Measurements from ENCODE around the gene IL6R. TPM values are rescaled to one million over a fixed set of nuclear protein-coding genes. Genes with fewer than 3 reads are reported as not detected.
"Not testable (repeated sequence)": the region's sequence is repeated elsewhere in the genome, so short reads cannot be mapped to it uniquely, and the experiment has no call there.

The IL6R gene
- total RNA-seq, 1 experiment from 2014 or later = 4.9 TPM

DNA sequence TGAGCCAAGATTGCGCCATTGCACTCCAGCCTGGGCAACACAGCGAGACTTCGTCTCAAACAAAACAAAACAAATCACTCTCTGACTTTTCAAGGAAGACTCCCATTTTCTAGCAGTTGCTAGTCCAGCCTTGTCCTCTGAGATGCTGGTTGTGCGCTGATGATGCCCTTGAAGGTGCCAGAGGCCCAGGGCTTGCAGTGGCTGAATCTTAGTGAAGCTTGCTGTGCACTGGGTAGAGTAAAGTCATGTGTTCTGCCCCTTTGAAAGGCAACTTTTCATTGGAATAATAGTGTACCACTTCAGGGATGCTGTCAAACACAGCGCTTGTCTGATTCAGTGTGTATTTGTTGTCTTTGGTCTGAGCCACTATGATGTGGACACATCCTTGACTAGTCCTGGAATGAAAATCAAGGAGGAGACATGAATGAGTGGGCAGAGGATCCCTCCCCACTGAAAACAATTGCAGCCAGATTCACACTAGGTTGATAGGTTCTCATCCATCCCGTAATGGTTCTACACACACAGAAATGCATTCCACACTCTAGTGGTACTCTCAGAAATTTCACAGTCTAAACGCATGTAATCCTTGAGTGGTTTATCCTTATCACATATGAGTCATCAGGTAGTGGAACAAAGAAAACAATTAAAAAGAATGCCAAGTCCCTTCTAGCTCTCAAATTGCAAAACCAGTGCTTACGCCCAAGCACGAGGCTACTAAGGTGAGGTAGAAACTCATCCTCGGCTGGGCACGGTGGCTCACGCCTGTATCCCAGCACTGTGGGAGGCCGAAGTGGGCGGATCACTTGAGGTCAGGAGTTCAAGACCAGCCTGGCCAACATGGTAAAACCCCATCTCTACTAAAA, 79.0 kb downstream of the IL6R start:
- TF ChIP-seq, protein P1, sequence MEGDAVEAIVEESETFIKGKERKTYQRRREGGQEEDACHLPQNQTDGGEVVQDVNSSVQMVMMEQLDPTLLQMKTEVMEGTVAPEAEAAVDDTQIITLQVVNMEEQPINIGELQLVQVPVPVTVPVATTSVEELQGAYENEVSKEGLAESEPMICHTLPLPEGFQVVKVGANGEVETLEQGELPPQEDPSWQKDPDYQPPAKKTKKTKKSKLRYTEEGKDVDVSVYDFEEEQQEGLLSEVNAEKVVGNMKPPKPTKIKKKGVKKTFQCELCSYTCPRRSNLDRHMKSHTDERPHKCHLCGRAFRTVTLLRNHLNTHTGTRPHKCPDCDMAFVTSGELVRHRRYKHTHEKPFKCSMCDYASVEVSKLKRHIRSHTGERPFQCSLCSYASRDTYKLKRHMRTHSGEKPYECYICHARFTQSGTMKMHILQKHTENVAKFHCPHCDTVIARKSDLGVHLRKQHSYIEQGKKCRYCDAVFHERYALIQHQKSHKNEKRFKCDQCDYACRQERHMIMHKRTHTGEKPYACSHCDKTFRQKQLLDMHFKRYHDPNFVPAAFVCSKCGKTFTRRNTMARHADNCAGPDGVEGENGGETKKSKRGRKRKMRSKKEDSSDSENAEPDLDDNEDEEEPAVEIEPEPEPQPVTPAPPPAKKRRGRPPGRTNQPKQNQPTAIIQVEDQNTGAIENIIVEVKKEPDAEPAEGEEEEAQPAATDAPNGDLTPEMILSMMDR (IDR thresholded peaks at IDR 0.05; ENCODE audit: insufficient read depth in 1 of 2, low read depth in 1 of 2, low read length in 1 of 2, severe bottlenecking in 1 of 2, unreplicated experiment in 1 of 2) = no peak
- POLR2A ChIA-PET = no interaction called here
- Histone ChIP-seq H3K4me1 (no peaks in the 10 kb centered on the region), H3K36me3 (ENCODE audit: control insufficient read depth, insufficient read depth, low read length) (no peaks in the 10 kb centered on the region), H3K9me3 (no peaks in the 10 kb centered on the region), H3K27me3 (replicated peaks; ENCODE audit: control insufficient read depth, insufficient read depth, low read length) (no peaks in the 10 kb centered on the region; the same call in 1 of the 2 replicates), H3K4me3 (ENCODE audit: low read depth, low read length) (no peak overlapping the region)
- Mint-ChIP-seq H3K4me3 (ENCODE audit: unreplicated experiment) (no peak overlapping the region), H3K36me3 (ENCODE audit: insufficient read depth, unreplicated experiment) (no peaks in the 10 kb centered on the region), H3K27ac (ENCODE audit: unreplicated experiment) (no peak overlapping the region), H3K9me3 (ENCODE audit: unreplicated experiment) (no peaks in the 10 kb centered on the region), H3K27me3 (ENCODE audit: insufficient read depth, unreplicated experiment) (peaks cover 5% of the 10 kb centered on the region), H3K4me1 (ENCODE audit: low read depth, unreplicated experiment) (no peaks in the 10 kb centered on the region)
- intact Hi-C loops (cut with micrococcal nuclease; ENCODE audit: unreplicated experiment) = loop anchor here (1.0 to 10.0 kb wide), 3 partner anchors 62 to 391 kb away; partner anchors contain the start of gene KCNN3
- CTCF ChIA-PET = interaction anchor here (0.6 kb wide), 1 partner anchor 178 kb away, joined by 3 read pairs; no protein-coding TSS in a partner anchor
- peak in 1 of 2 experiments; percentile 14 for DNase-seq
- BruUV-seq (replicated peaks) = no TSS peak

DNA sequence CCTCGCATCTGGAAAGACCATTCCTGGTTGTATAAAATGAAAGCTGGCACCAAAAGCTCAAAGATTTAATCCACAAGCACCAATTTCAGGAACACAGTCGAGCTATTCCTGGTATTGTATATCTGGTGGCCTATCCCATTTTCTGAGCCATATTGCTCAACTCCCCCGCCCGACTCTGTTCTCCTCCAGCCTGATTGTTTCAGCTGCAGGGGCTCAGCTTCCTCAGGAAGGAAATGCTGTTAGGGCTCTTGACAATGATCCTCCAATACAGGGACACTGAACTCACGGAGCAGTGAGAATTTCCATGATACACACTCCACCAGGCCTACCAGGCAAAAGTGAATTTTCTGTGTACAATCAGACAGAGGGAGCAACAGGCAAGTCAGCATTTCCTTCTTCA, 80.0 kb downstream of the IL6R start:
- TF ChIP-seq, protein P1 (IDR thresholded peaks at IDR 0.05; ENCODE audit: insufficient read depth in 1 of 2, low read depth in 1 of 2, low read length in 1 of 2, severe bottlenecking in 1 of 2, unreplicated experiment in 1 of 2) = no peak
- intact Hi-C loops (cut with micrococcal nuclease; ENCODE audit: unreplicated experiment) = loop anchor here (10.0 kb wide), 2 partner anchors 260 to 390 kb away; partner anchors contain the start of gene KCNN3

DNA sequence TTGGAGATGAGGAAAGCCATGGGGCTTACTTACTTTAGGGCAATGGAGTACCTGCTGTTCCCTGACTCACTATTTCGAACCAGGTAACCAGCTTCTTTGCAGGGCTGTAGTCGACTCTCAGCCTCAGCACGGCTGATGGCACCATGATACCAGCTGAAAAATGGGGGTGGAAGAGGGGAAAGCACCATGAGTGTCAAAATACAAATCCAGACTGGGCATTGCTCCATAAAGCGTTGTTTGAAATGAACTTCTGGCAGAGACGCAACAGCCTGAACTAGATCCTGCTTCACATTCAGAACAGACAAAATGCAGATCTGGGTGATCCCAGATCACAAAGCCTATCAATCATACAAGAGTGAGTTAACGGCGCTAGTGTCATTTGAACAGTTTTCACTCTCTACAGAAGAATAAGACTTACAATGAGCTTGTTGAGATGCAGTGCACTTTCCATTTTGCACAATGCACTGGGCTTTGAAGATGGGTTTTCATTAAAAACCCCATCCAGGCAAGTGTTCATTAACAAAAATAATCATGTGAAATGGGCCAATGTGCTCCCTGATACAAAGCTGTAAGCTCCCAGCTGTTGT, 80.9 kb downstream of the IL6R start:
- BruUV-seq (replicated peaks) = no TSS peak
- H3K4me1 Mint-ChIP-seq (ENCODE audit: low read depth, unreplicated experiment) = no peaks in the 10 kb centered on the region
- TF ChIP-seq, protein P1 (IDR thresholded peaks at IDR 0.05; ENCODE audit: insufficient read depth in 1 of 2, low read depth in 1 of 2, low read length in 1 of 2, severe bottlenecking in 1 of 2, unreplicated experiment in 1 of 2) = no peak
- peaks cover 8% of the 10 kb centered on the region for H3K27me3 Mint-ChIP-seq (ENCODE audit: insufficient read depth, unreplicated experiment)
- no peaks in the 10 kb centered on the region for H3K4me1 ChIP-seq
- no peaks in the 10 kb centered on the region for H3K36me3 Mint-ChIP-seq (ENCODE audit: insufficient read depth, unreplicated experiment)
- ChIA-PET CTCF (no interaction called here), POLR2A (no interaction called here)
- no peak overlapping the region for H3K4me3 Mint-ChIP-seq (ENCODE audit: unreplicated experiment)
- no peak for DNase-seq
- intact Hi-C loops (cut with micrococcal nuclease; ENCODE audit: unreplicated experiment) = loop anchor here (10.0 kb wide), 2 partner anchors 259 to 389 kb away; partner anchors contain the start of gene KCNN3
- no peaks in the 10 kb centered on the region for H3K9me3 ChIP-seq
- no peak overlapping the region for H3K27ac Mint-ChIP-seq (ENCODE audit: unreplicated experiment)
- H3K27me3 ChIP-seq (replicated peaks; ENCODE audit: control insufficient read depth, insufficient read depth, low read length) = no peaks in the 10 kb centered on the region; the same call in 1 of the 2 replicates
- H3K36me3 ChIP-seq (ENCODE audit: control insufficient read depth, insufficient read depth, low read length) = no peaks in the 10 kb centered on the region
- no peaks in the 10 kb centered on the region for H3K9me3 Mint-ChIP-seq (ENCODE audit: unreplicated experiment)
- no peak overlapping the region for H3K4me3 ChIP-seq (ENCODE audit: low read depth, low read length)

More for the DNA sequence above, 80.0 kb downstream of the IL6R start:
- H3K4me1 ChIP-seq = no peaks in the 10 kb centered on the region
- no peak overlapping the region for H3K4me3 ChIP-seq (ENCODE audit: low read depth, low read length)
- no peaks in the 10 kb centered on the region for H3K9me3 ChIP-seq
- Mint-ChIP-seq H3K4me3 (ENCODE audit: unreplicated experiment) (no peak overlapping the region), H3K9me3 (ENCODE audit: unreplicated experiment) (no peaks in the 10 kb centered on the region), H3K27ac (ENCODE audit: unreplicated experiment) (no peak overlapping the region), H3K27me3 (ENCODE audit: insufficient read depth, unreplicated experiment) (peaks cover 5% of the 10 kb centered on the region), H3K36me3 (ENCODE audit: insufficient read depth, unreplicated experiment) (no peaks in the 10 kb centered on the region), H3K4me1 (ENCODE audit: low read depth, unreplicated experiment) (no peaks in the 10 kb centered on the region)
- POLR2A ChIA-PET = no interaction called here
- DNase-seq = no peak
- no peaks in the 10 kb centered on the region; the same call in 1 of the 2 replicates for H3K27me3 ChIP-seq (replicated peaks; ENCODE audit: control insufficient read depth, insufficient read depth, low read length)
- H3K36me3 ChIP-seq (ENCODE audit: control insufficient read depth, insufficient read depth, low read length) = no peaks in the 10 kb centered on the region
- BruUV-seq (replicated peaks) = no TSS peak
- CTCF ChIA-PET = interaction anchor here (0.6 kb wide), 1 partner anchor 177 kb away, joined by 3 read pairs; no protein-coding TSS in a partner anchor

DNA sequence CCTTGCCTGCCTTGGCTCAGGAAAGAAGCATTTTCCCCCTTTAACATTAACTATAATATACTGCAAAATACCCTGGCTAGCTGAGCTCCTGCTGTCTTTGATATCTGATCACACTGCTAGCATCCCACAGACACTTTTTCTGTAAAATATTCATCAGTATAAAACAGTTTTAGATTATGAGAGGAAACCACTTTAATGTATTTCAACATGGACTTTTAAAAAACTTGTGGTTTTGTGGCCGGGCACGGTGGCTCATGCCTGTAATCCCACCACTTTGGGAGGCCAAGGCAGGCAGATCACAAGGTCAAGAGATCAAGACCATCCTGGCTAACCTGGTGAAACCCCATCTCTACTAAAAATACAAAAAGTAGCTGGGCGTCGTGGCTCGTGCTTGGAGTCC, 81.6 kb downstream of the IL6R start:
- BruUV-seq (replicated peaks); H3K4me3 Mint-ChIP-seq (ENCODE audit: unreplicated experiment); H3K27me3 ChIP-seq (replicated peaks; ENCODE audit: control insufficient read depth, insufficient read depth, low read length); POLR2A ChIA-PET; H3K36me3 ChIP-seq (ENCODE audit: control insufficient read depth, insufficient read depth, low read length); CTCF ChIA-PET; H3K4me3 ChIP-seq (ENCODE audit: low read depth, low read length); H3K9me3 Mint-ChIP-seq (ENCODE audit: unreplicated experiment); H3K4me1 ChIP-seq; H3K4me1 Mint-ChIP-seq (ENCODE audit: low read depth, unreplicated experiment); H3K36me3 Mint-ChIP-seq (ENCODE audit: insufficient read depth, unreplicated experiment); DNase-seq; H3K9me3 ChIP-seq; H3K27ac Mint-ChIP-seq (ENCODE audit: unreplicated experiment): not testable (repeated sequence)
- intact Hi-C loops (cut with micrococcal nuclease; ENCODE audit: unreplicated experiment) = loop anchor here (10.0 kb wide), 2 partner anchors 258 to 388 kb away; partner anchors contain the start of gene KCNN3
- peaks cover 11% of the 10 kb centered on the region for H3K27me3 Mint-ChIP-seq (ENCODE audit: insufficient read depth, unreplicated experiment)
